IPS-15b (cell line): ENCODE results near the gene OLFM3.

Experiments
- H3K27me3 ChIP-seq: one replicate; pipeline ENCODE4 v1.6.1; 2013; ENCODE audit warnings: low read length; ENCODE audit not compliant: control insufficient read depth, insufficient read depth
- H3K36me3 ChIP-seq: one replicate; pipeline ENCODE4 v1.6.1; 2013; ENCODE audit warnings: low read length; ENCODE audit not compliant: control insufficient read depth, insufficient read depth
- H3K4me1 ChIP-seq: one replicate; pipeline ENCODE4 v1.6.1; 2013; ENCODE audit warnings: mild to moderate bottlenecking, low read length; ENCODE audit not compliant: control insufficient read depth, insufficient read depth
- H3K4me3 ChIP-seq: one replicate; pipeline ENCODE4 v1.5.1; 2013; ENCODE audit warnings: low read depth, low read length
- H3K9ac ChIP-seq: one replicate; pipeline ENCODE4 v1.6.1; 2013; ENCODE audit warnings: low read depth, mild to moderate bottlenecking, low read length
- H3K9me3 ChIP-seq: one replicate; pipeline ENCODE4 v1.6.1; 2013; ENCODE audit warnings: mild to moderate bottlenecking, low read length; ENCODE audit not compliant: control insufficient read depth, insufficient read depth

OLFM3 gene

GRCh38 chr1:101943237-101943636 lies 53.5 kb downstream of the OLFM3 start:
- H3K9me3 ChIP-seq: no peaks in the 10 kb centered on the region
- H3K27me3 ChIP-seq: no peaks in the 10 kb centered on the region
- H3K4me3 ChIP-seq: no peak overlapping the region
- H3K4me1 ChIP-seq: no peaks in the 10 kb centered on the region
- no peaks in the 10 kb centered on the region for H3K36me3 ChIP-seq
- no peak overlapping the region for H3K9ac ChIP-seq

GRCh38 chr1:101942516-101943193 lies 54.1 kb downstream of the OLFM3 start:
- no peaks in the 10 kb centered on the region for H3K36me3 ChIP-seq
- no peak overlapping the region for H3K4me3 ChIP-seq
- no peak overlapping the region for H3K9ac ChIP-seq
- no peaks in the 10 kb centered on the region for H3K9me3 ChIP-seq
- H3K4me1 ChIP-seq: no peaks in the 10 kb centered on the region
- no peaks in the 10 kb centered on the region for H3K27me3 ChIP-seq

- Histone ChIP-seq H3K9me3 (no peaks in the 10 kb centered on the region), H3K4me1 (no peaks in the 10 kb centered on the region), H3K36me3 (no peaks in the 10 kb centered on the region), H3K4me3 (no peak overlapping the region), H3K27me3 (no peaks in the 10 kb centered on the region), H3K9ac (no peak overlapping the region)
These were observed 58.0 kb downstream of the OLFM3 start for GRCh38 chr1:101938681-101939080.

- H3K36me3 ChIP-seq: no peaks in the 10 kb centered on the region
- no peak overlapping the region for H3K4me3 ChIP-seq
- H3K4me1 ChIP-seq: no peaks in the 10 kb centered on the region
- no peaks in the 10 kb centered on the region for H3K9me3 ChIP-seq
- H3K9ac ChIP-seq: no peak overlapping the region
- no peaks in the 10 kb centered on the region for H3K27me3 ChIP-seq
These were observed 67.4 kb downstream of the OLFM3 start for GRCh38 chr1:101929343-101929742.

GRCh38 chr1:101928829-101929228 lies 67.9 kb downstream of the OLFM3 start:
- H3K27me3 ChIP-seq: no peaks in the 10 kb centered on the region
- no peaks in the 10 kb centered on the region for H3K4me1 ChIP-seq
- H3K4me3 ChIP-seq: no peak overlapping the region
- H3K36me3 ChIP-seq: no peaks in the 10 kb centered on the region
- H3K9ac ChIP-seq: no peak overlapping the region
- no peaks in the 10 kb centered on the region for H3K9me3 ChIP-seq

GRCh38 chr1:101924700-101925099 lies 72.0 kb downstream of the OLFM3 start:
- no peaks in the 10 kb centered on the region for H3K9me3 ChIP-seq
- H3K36me3 ChIP-seq: no peaks in the 10 kb centered on the region
- H3K4me1 ChIP-seq: no peaks in the 10 kb centered on the region
- H3K4me3 ChIP-seq: no peak overlapping the region
- H3K9ac ChIP-seq: no peak overlapping the region
- H3K27me3 ChIP-seq: no peaks in the 10 kb centered on the region

- no peaks in the 10 kb centered on the region for H3K36me3 ChIP-seq
- H3K9me3 ChIP-seq: no peaks in the 10 kb centered on the region
- H3K27me3 ChIP-seq: no peaks in the 10 kb centered on the region
- no peak overlapping the region for H3K9ac ChIP-seq
- H3K4me3 ChIP-seq: no peak overlapping the region
- H3K4me1 ChIP-seq: no peaks in the 10 kb centered on the region
These were observed 76.1 kb downstream of the OLFM3 start for GRCh38 chr1:101920577-101920976.

GRCh38 chr1:101918277-101918676 lies 78.4 kb downstream of the OLFM3 start:
- Histone ChIP-seq H3K36me3 (no peaks in the 10 kb centered on the region), H3K4me3 (no peak overlapping the region), H3K27me3 (no peaks in the 10 kb centered on the region), H3K4me1 (no peaks in the 10 kb centered on the region), H3K9ac (no peak overlapping the region), H3K9me3 (no peaks in the 10 kb centered on the region)

- Histone ChIP-seq H3K4me3 (no peak overlapping the region), H3K36me3 (no peaks in the 10 kb centered on the region), H3K9ac (no peak overlapping the region), H3K27me3 (no peaks in the 10 kb centered on the region), H3K4me1 (no peaks in the 10 kb centered on the region), H3K9me3 (no peaks in the 10 kb centered on the region)
These were observed 81.1 kb downstream of the OLFM3 start for GRCh38 chr1:101915597-101915996.

GRCh38 chr1:101914473-101915242 lies 82.1 kb downstream of the OLFM3 start:
- H3K27me3 ChIP-seq: no peaks in the 10 kb centered on the region
- H3K9me3 ChIP-seq: no peaks in the 10 kb centered on the region

GRCh38 chr1:101911894-101912293 lies 84.8 kb downstream of the OLFM3 start:
- Histone ChIP-seq H3K9me3 (no peaks in the 10 kb centered on the region), H3K27me3 (no peaks in the 10 kb centered on the region), H3K4me3 (no peak overlapping the region), H3K9ac (no peak overlapping the region), H3K4me1 (peaks cover 8% of the 10 kb centered on the region), H3K36me3 (no peaks in the 10 kb centered on the region)

More at GRCh38 chr1:101914473-101915242, 82.1 kb downstream of the OLFM3 start:
- Histone ChIP-seq H3K4me3 (no peak overlapping the region), H3K36me3 (no peaks in the 10 kb centered on the region), H3K9ac (no peak overlapping the region), H3K4me1 (no peaks in the 10 kb centered on the region)

GRCh38 chr1:101908980-101909379 lies 87.7 kb downstream of the OLFM3 start:
- Histone ChIP-seq H3K4me1 (peaks cover 12% of the 10 kb centered on the region), H3K36me3 (no peaks in the 10 kb centered on the region), H3K9ac (no peak overlapping the region), H3K4me3 (no peak overlapping the region), H3K27me3 (no peaks in the 10 kb centered on the region), H3K9me3 (no peaks in the 10 kb centered on the region)
